H54 (cell line): ENCODE data around the gene B4GALT1.
"Not testable (repeated sequence)": the region's sequence is repeated elsewhere in the genome, so short reads cannot be mapped to it uniquely, and the experiment has no call there.

Experiments
- DNase-seq: peaks from one replicate; pipeline ENCODE4 v3.0.0; 2011; ENCODE audit warnings: low spot score, mixed read lengths; ENCODE audit not compliant: insufficient read length
- FAIRE-seq: peaks from 3 replicates; lab custom pipeline; 2011; peaks lifted over from hg19 to GRCh38; lab: Jason Lieb, UNC
- POLR2A ChIP-seq: IDR thresholded peaks from 2 replicates; pipeline ENCODE4 v1.6.1; 2011; ENCODE audit warnings: low read depth, mild to moderate bottlenecking, low read length

The B4GALT1 gene

GRCh38 chr9:33161011-33161588, 6.0 kb downstream of the B4GALT1 start:
- TF ChIP-seq POLR2A, result no peak
- FAIRE-seq (peak; percentile 93), DNase-seq (peak; percentile 72)

DNA sequence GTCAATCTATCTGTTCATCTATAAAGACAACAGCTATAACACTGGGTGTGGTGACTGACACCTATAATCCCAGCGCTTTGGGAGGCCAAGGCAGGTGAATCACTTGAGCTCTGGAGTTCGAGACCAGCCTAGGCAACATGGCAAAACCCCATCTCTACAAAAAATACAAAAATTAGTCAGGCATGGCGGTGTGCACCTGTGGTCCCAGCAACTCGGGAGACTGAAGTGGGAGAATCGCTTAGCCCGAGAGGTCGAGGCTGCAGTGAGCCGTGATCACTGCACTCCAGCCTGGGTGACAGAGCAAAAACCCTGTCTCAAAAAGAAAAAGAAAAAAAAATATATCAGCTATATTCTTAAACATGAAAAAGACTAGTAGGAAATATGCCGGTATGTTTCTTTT, 6.7 kb downstream of the B4GALT1 start:
- not testable (repeated sequence) for DNase-seq, FAIRE-seq

- DNase-seq (no peak), FAIRE-seq (peak; percentile 45)
- TF ChIP-seq POLR2A, result no peak
These were observed 7.4 kb downstream of the B4GALT1 start for GRCh38 chr9:33159777-33160127.

GRCh38 chr9:33158843-33159776, 8.0 kb downstream of the B4GALT1 start:
- FAIRE-seq, result peak; percentile 81

DNA sequence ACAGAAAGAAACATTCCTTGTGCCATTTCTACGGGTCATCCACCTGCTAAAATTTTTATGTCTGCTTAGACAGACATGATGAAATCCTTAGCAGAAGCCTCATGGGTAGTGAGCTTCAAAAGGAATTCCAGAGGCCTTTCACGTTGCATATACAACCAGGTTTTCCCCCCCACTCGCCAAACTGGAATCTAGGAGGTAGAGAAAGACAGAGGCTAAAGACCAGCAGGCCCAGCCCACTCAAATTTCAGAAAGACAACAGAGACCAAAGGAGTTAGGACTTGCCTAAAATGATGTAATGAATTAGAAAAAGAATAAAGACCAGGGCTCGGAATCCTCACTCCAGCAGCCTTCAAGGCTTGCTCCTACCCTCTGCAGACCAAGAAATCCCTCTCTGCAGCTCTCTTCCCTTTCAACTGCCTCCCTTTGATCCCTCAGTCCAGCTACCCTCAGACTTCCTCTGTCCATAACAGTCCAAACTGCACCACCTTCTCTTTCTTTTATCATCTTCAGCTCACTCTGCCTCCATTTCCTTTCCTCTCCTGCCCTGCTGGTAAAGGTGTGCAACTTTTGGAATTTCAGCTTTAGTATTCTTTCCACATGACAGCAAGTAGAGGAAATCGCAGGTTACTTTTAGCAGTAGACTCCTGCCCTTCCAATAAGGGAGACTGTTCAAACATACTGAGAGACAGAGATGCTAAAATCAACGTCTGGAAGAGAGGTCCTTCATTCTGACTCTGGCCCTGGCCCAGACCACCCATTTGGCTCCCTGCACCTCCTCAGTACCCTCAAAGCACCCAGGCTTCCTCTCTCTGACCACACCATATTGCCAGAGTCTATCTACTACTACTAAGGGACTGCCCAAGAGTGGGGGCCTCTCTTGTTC, 8.9 kb downstream of the B4GALT1 start:
- TF ChIP-seq POLR2A, result no peak
- FAIRE-seq, result no peak

More at GRCh38 chr9:33158843-33159776, 8.0 kb downstream of the B4GALT1 start:
- DNase-seq, result no peak
- no peak for TF ChIP-seq POLR2A

DNA sequence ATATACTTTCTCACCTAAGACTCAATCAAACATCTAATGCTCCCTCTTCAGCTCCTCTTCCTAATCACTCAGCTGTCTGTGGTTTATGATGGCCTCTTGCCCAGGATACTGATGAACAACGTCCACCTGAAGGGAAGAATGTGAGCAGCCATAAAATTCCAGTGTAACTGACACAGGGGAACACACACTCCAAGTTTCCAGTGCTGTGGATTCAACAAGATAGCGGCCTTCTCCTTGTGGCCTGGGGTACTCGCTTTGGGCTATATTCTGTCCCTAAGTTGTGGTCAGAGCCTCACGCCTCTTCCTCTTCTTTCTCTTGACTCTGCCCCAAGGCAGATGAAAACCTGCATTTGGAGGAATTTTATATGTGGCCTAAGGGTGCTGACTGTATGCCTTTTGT, 11.7 kb downstream of the B4GALT1 start:
- DNase-seq (no peak), FAIRE-seq (no peak)
- no peak for TF ChIP-seq POLR2A

More for the DNA sequence above, 8.9 kb downstream of the B4GALT1 start:
- DNase-seq, result no peak

- no peak for DNase-seq
- no peak for TF ChIP-seq POLR2A
- FAIRE-seq, result no peak
These were observed 12.8 kb downstream of the B4GALT1 start for GRCh38 chr9:33154371-33154770.

DNA sequence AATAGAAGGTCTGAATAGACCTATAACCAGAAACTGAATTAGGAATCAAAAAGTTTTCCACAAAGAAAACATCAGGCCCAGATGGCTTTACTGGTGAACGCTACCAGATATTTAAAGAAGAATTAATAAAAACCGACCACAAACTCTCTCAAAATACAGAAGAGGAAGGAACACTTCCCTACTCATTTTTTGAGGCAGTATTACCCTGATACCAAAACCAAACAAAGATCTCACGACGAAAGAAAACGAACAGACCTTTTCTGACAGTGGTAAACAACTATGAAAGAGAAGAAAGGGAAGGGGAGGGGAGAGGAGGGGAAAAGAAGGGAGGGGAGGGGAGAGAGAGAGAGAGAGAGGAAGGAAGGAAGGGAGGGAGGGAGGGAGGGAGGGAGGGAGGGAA, 13.5 kb downstream of the B4GALT1 start:
- no peak for FAIRE-seq
- DNase-seq, result no peak
- no peak for TF ChIP-seq POLR2A

GRCh38 chr9:33153001-33153400, 14.1 kb downstream of the B4GALT1 start:
- no peak for FAIRE-seq
- TF ChIP-seq POLR2A, result no peak
- DNase-seq, result no peak

DNA sequence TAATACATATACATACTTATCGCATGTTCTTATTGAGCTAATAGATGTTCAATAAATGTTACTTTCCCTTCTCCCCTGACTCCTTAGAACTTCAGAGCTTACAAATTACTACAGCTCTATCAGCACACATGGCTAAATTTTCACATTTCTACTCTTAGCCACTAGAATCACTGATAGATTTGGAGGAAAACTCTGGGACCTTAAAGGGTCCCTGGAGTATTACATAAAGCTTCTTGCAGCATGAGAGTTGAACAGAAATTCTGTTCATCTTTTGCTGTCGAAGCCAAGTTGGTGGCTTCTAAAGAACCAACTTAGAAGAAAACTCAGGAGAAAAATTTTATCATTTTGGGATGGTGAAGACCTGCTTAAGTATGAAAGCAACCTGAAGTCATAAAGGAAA, 15.5 kb downstream of the B4GALT1 start:
- FAIRE-seq, result no peak
- TF ChIP-seq POLR2A, result no peak
- no peak for DNase-seq

DNA sequence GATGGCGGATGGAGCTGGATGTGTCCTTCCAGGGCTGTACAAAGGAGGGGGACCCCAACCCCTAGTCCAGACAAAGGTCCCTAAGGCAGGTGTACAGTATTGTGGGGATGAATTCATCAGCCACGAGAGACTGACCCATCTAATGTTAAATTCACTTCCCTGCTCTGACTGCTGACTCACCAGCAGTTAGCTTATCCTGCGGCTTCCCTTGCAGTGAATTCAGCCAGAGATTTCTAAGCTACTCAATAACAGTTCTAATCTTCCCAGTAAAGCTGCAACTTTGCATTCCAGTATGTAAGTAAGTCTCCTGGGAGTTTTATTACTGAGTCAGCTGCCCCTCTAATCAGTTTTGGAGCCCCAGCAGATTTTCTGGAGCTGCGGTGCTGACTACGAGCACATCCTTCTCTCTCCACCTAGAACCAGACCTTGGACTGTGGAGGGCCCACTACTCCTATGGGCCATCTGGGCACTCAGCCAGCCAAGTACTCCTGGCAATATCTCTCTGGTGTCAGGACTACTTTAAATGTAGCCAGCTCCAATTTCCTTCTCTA, 16.1 kb downstream of the B4GALT1 start:
- peak; percentile 33 for DNase-seq
- no peak for TF ChIP-seq POLR2A
- FAIRE-seq, result peak; percentile 97

GRCh38 chr9:33148367-33149014, 18.6 kb downstream of the B4GALT1 start:
- no peak for TF ChIP-seq POLR2A
- DNase-seq (no peak), FAIRE-seq (no peak)
